RWPE2 (cell line): ENCODE data around the gene SVEP1.

Experiments
- ATAC-seq: fragments of 200-7000 bp; cut with Tn5 transposase; 3 replicates; pipeline ENCODE4 v1.9.1; 2021; ENCODE audit warnings: low read depth
- DNase-seq: peaks from one replicate; pipeline ENCODE4 v3.0.0-alpha.2; 2020; ENCODE audit warnings: low spot score
- H3K27ac ChIP-seq: fragments of 450-650 bp; 2 replicates; pipeline ENCODE4 v1.5.1; 2017; ENCODE audit warnings: mild to moderate bottlenecking; ENCODE audit not compliant: poor library complexity, severe bottlenecking
- H3K27me3 ChIP-seq: fragments of 250-450 bp; sonication (Bioruptor Pico); 2 replicates; pipeline ENCODE4 v1.5.1; 2021; ENCODE audit warnings: mild to moderate bottlenecking, moderate library complexity; ENCODE audit not compliant: insufficient read depth, poor library complexity, severe bottlenecking
- H3K36me3 ChIP-seq: fragments of 250-450 bp; sonication (Bioruptor Pico); 2 replicates; pipeline ENCODE4 v1.5.1; 2020; ENCODE audit warnings: low read depth, mild to moderate bottlenecking, moderate library complexity
- H3K4me1 ChIP-seq: fragments of 250-450 bp; sonication (Bioruptor Pico); 2 replicates; pipeline ENCODE4 v1.5.1; 2021; ENCODE audit warnings: mild to moderate bottlenecking, moderate library complexity; ENCODE audit not compliant: insufficient read depth, poor library complexity, severe bottlenecking
- H3K4me3 ChIP-seq: fragments of 250-450 bp; sonication (Bioruptor Pico); 2 replicates; pipeline ENCODE4 v1.5.1; 2021; ENCODE audit warnings: mild to moderate bottlenecking, moderate library complexity; ENCODE audit not compliant: severe bottlenecking
- H3K9me3 ChIP-seq: fragments of 250-450 bp; sonication (Bioruptor Pico); 2 replicates; pipeline ENCODE4 v1.5.1; 2021; ENCODE audit warnings: mild to moderate bottlenecking, moderate library complexity; ENCODE audit not compliant: severe bottlenecking
- TF ChIP-seq, protein P1 (sequence below): fragments of 450-650 bp; IDR thresholded peaks from one replicate; pipeline ENCODE4 v1.5.1; 2017; ENCODE audit warnings: mild to moderate bottlenecking, moderate library complexity; ENCODE audit not compliant: poor library complexity, severe bottlenecking

Gene SVEP1

DNA sequence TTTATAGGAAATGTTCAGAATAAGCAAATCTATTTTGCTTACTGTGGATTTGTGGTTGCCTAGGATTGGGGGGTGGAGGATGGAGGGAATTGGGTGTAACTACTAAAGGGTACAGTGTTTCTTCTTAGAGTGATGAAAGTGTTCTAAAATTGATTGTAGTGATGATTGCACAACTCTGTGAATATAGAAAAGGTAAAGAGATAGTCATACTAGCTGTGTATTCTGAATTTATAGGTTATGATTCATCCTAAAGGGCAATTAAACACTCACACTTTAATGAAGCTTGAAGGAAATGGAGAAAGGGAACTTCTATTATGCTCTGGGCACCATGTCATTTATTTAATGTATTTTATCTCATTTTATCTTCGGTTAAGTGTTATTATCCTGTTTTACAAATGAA, 251.8 kb downstream of the SVEP1 start:
- Histone ChIP-seq H3K4me3 (no peak overlapping the region), H3K27me3 (no peaks in the 10 kb centered on the region), H3K36me3 (no peaks in the 10 kb centered on the region), H3K9me3 (no peaks in the 10 kb centered on the region), H3K27ac (no peak overlapping the region), H3K4me1 (peaks cover 13% of the 10 kb centered on the region)
- TF ChIP-seq, protein P1, sequence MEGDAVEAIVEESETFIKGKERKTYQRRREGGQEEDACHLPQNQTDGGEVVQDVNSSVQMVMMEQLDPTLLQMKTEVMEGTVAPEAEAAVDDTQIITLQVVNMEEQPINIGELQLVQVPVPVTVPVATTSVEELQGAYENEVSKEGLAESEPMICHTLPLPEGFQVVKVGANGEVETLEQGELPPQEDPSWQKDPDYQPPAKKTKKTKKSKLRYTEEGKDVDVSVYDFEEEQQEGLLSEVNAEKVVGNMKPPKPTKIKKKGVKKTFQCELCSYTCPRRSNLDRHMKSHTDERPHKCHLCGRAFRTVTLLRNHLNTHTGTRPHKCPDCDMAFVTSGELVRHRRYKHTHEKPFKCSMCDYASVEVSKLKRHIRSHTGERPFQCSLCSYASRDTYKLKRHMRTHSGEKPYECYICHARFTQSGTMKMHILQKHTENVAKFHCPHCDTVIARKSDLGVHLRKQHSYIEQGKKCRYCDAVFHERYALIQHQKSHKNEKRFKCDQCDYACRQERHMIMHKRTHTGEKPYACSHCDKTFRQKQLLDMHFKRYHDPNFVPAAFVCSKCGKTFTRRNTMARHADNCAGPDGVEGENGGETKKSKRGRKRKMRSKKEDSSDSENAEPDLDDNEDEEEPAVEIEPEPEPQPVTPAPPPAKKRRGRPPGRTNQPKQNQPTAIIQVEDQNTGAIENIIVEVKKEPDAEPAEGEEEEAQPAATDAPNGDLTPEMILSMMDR: no peak
- DNase-seq (no peak), ATAC-seq (peak; percentile 57; the same call in 2 of the 3 replicates)

DNA sequence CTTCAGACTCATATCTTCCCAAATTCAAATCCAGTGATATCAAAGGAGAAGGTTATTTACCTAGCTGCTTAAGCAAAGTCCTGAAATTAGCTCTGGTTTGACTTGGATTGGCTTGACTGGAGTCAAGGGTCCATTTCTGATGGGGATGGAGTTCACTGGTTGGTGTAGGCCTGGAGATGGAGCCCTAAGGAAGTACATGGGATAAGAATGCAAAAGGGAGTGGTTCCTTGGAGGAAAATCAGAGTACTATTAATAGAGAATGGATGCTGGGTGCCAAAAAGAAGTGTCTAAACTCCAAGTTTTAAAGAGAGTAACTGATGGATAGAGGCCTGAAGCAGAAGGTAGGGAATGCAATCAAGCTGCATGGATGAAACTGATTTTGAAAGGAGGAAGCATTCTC, 255.7 kb downstream of the SVEP1 start:
- no peaks in the 10 kb centered on the region for H3K36me3 ChIP-seq
- H3K9me3 ChIP-seq: no peaks in the 10 kb centered on the region
- H3K4me3 ChIP-seq: no peak overlapping the region
- H3K27ac ChIP-seq: no peak overlapping the region
- ATAC-seq: no peak
- TF ChIP-seq, protein P1: no peak
- DNase-seq: no peak
- H3K4me1 ChIP-seq: peaks cover 11% of the 10 kb centered on the region
- no peaks in the 10 kb centered on the region for H3K27me3 ChIP-seq

DNA sequence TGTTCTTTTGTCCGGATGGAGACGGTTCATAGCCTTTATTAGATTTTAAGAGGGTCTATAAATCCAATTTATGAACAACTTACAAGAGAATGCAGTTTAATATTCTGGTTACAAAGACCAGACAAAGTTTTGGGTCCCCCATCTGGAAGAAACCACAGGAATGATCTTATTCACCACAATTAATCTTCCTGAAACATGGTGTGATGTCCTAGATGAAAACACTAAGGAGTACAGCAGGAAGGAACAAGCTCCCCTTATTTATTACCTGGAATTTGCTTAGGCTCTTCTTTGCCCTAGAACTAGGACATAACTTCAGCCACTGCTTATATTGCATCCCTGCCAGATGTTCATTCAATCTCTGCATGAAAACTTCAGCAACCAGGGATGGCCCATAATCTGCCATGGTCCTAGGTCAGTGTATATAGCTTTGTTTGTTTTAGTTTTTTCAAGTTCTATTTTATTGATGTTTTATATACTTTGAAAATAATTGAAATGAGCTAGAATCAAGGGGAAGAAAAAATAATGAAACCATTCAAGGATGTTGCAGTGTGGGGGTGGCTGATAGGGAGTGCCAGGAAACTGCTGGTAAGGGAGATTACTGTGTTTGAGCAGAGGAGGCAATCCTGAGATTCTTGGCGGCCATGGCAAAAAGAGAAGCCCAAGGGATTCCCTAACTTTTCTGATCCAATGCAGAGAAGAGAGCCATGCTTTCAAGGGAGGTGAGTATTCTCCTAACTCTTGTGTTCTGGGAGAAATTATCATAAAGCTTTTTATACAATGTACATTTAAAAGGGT, 258.7 kb downstream of the SVEP1 start:
- peaks cover 3% of the 10 kb centered on the region for H3K4me1 ChIP-seq
- no peaks in the 10 kb centered on the region for H3K36me3 ChIP-seq
- no peaks in the 10 kb centered on the region for H3K27me3 ChIP-seq
- H3K9me3 ChIP-seq: no peaks in the 10 kb centered on the region
- TF ChIP-seq, protein P1: no peak
- ATAC-seq (no peak), DNase-seq (no peak)
- no peak overlapping the region for H3K4me3 ChIP-seq
- H3K27ac ChIP-seq: no peak overlapping the region

DNA sequence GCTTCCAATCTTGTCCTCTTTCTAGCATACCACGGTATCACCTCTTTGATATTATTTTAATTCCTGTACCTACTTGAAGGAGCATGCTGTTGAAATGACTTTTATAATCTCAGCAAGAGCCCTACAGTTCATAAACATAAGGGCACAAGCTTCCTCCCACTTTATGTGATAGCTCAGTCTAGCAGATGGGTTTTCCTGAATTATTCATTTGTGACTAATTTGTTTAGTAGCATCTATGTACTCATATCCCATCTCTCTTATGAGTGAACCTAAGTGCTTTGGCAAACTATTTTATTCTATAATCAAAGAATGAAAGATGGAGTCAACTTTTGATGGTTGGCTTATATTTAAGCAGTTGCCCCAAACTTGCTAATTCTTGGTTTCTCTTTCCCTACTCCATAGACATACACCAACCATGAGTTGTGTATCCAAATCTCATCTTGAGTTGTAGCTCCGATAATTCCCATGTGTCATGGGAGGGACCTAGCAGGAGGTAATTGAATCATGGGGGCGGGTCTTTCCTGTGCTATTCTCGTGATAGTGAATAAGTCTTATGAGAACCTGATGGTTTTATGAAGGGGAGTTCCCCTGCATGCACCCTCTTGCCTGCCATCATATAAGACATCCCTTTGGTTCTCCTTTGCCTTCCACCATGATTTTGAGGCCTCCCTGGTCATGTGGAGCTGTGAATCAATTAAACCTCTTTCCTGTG, 259.6 kb downstream of the SVEP1 start:
- TF ChIP-seq, protein P1: no peak
- Histone ChIP-seq H3K9me3 (no peaks in the 10 kb centered on the region), H3K27me3 (no peaks in the 10 kb centered on the region), H3K27ac (no peak overlapping the region), H3K4me1 (peaks cover 2% of the 10 kb centered on the region), H3K36me3 (no peaks in the 10 kb centered on the region), H3K4me3 (no peak overlapping the region)
- ATAC-seq (no peak), DNase-seq (no peak)

DNA sequence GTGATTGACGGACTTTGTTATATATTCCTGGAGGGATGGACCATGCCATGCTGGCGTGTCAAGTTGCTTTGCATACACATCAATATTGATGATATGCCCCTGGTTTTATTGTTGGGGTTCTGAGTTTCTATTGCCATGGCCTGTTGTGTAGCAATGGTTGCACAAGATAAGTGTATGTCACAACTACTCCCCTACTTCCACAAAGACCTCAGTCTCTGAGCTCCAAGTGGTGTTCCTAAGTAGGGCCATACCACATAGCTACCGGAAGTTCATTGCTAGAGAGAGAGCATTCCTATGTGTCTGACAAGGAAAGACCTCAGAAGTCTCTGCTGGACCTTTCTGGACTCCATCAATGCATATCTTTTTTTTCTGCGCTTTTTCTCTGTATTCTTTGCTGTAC, 261.6 kb downstream of the SVEP1 start:
- H3K27ac ChIP-seq: no peak overlapping the region
- ATAC-seq: no peak
- H3K27me3 ChIP-seq: no peaks in the 10 kb centered on the region
- H3K4me1 ChIP-seq: no peaks in the 10 kb centered on the region
- TF ChIP-seq, protein P1: no peak
- no peak for DNase-seq
- H3K9me3 ChIP-seq: no peaks in the 10 kb centered on the region
- no peaks in the 10 kb centered on the region for H3K36me3 ChIP-seq
- H3K4me3 ChIP-seq: no peak overlapping the region
